HepG2 (cell line): ENCODE results near the gene STIM1. TPM values are rescaled to one million over a fixed set of nuclear protein-coding genes. Genes with fewer than 3 reads are reported as not detected.

Experiments used
- ATAC-seq: fragments of 200-7000 bp; cut with Tn5 transposase; 3 replicates; pipeline ENCODE4 v1.9.1; 2020; ENCODE audit warnings: mild to moderate bottlenecking, moderate library complexity
- BruUV-seq: library from RNA; stranded (reverse); fragments of 400-500 nt; replicated peaks from 2 replicates; lab custom pipeline; 2021; lab: Mats Ljungman, UMichigan
- CTCF ChIA-PET: fragments of 300-600 bp; formaldehyde crosslinking; extraction: SDS; loops from one replicate; lab custom pipeline; 2021; ENCODE audit warnings: low total read pairs, inconsistent platforms, low intra/inter-chr PET ratio; lab: Yijun Ruan, JAX
- POLR2A ChIA-PET: fragments of 350-600 bp; sonication (Branson Sonifier 250); formaldehyde crosslinking; loops from one replicate; lab custom pipeline; 2020; ENCODE audit warnings: antibody characterized with exemption, inconsistent platforms; lab: Yijun Ruan, JAX
- DNase-seq: peaks from one replicate; pipeline ENCODE4 v3.0.0-alpha.2; 2015; ENCODE audit warnings: low spot score
- FAIRE-seq: peaks from 3 replicates; lab custom pipeline; 2011; peaks lifted over from hg19 to GRCh38; lab: Jason Lieb, UNC
- H2AFZ ChIP-seq: one replicate; pipeline ENCODE4 v1.6.1; 2011; ENCODE audit warnings: low read length, inconsistent platforms
- H3K27ac ChIP-seq: fragments of 300-600 bp; 3 replicates; pipeline ENCODE4 v1.8.0; 2011; ENCODE audit warnings: mixed run types, mild to moderate bottlenecking, mixed read lengths, low read length, inconsistent platforms; ENCODE audit not compliant: insufficient read depth; ENCODE audit errors: extremely low read length
- H3K27me3 ChIP-seq, 2 experiments: fragments of 200-600 bp in 1 of 2; 2 replicates in 1 of 2; 3 replicates in 1 of 2; pipeline versions ENCODE4 v1.6.0 to v1.8.0; 2011; ENCODE audit warnings: low read length in 2 of 2, mild to moderate bottlenecking in 2 of 2, moderate library complexity in 2 of 2, inconsistent platforms in 1 of 2; ENCODE audit not compliant: insufficient read depth in 2 of 2, control insufficient read depth in 1 of 2
- H3K36me3 ChIP-seq, 2 experiments: fragments of 200-600 bp in 1 of 2; replicated peaks in 1 of 2; 2 replicates in 1 of 2; 3 replicates in 1 of 2; pipeline versions ENCODE4 v1.5.1 to v1.8.0; 2011; ENCODE audit warnings: low read length in 2 of 2, inconsistent platforms in 1 of 2; ENCODE audit not compliant: insufficient read depth in 2 of 2, control insufficient read depth in 1 of 2
- H3K4me1 ChIP-seq: 2 replicates; pipeline ENCODE4 v1.5.1; 2012; ENCODE audit warnings: low read length, inconsistent platforms; ENCODE audit not compliant: insufficient read depth
- H3K4me2 ChIP-seq: 2 replicates; pipeline ENCODE4 v1.6.0; 2011; ENCODE audit warnings: low read depth, low read length, inconsistent platforms
- H3K4me3 ChIP-seq, 3 experiments: fragments of 200-600 bp in 1 of 3; sonication (generic), shearing (Covaris generic) in 1 of 3; replicated peaks in 1 of 3; 2 replicates each; pipeline ENCODE4 v1.5.1; 2011 to 2016; ENCODE audit warnings: low read length in 3 of 3, inconsistent platforms in 2 of 3, low read depth in 2 of 3, mild to moderate bottlenecking in 2 of 3, control low read depth in 1 of 3, mixed read lengths in 1 of 3; ENCODE audit not compliant: insufficient read depth in 1 of 3
- H3K79me2 ChIP-seq: one replicate; pipeline ENCODE4 v1.6.1; 2011; ENCODE audit warnings: low read length, inconsistent platforms; ENCODE audit not compliant: insufficient read depth
- H3K9ac ChIP-seq: 2 replicates; pipeline ENCODE4 v1.6.0; 2011; ENCODE audit warnings: mild to moderate bottlenecking, low read depth, low read length, inconsistent platforms; ENCODE audit not compliant: insufficient read depth
- H3K9me3 ChIP-seq: 2 replicates; pipeline ENCODE4 v1.5.1; 2012; ENCODE audit warnings: mild to moderate bottlenecking, low read length
- H4K20me1 ChIP-seq: 2 replicates; pipeline ENCODE4 v1.6.0; 2011; ENCODE audit warnings: inconsistent platforms, mild to moderate bottlenecking, low read length, moderate library complexity; ENCODE audit not compliant: insufficient read depth
- IKZF4 ChIP-seq: sonication (generic); formaldehyde crosslinking; IDR thresholded peaks from 2 replicates; pipeline ENCODE4 v1.5.1; 2020; ENCODE audit warnings: borderline replicate concordance, mild to moderate bottlenecking, low read depth, missing genetic modification reagents; ENCODE audit errors: not compliant biosample characterization
- KDM3A ChIP-seq: IDR thresholded peaks from 2 replicates; pipeline ENCODE4 v1.6.1; 2018; ENCODE audit warnings: low read depth, missing compliant biosample characterization
- KDM4B ChIP-seq: sonication (generic); formaldehyde crosslinking; IDR thresholded peaks from 2 replicates; pipeline ENCODE4 v1.4.0; 2020; ENCODE audit warnings: missing genetic modification reagents
- NFIC ChIP-seq: IDR thresholded peaks from 2 replicates; pipeline ENCODE4 v1.6.1; 2012; ENCODE audit warnings: mild to moderate bottlenecking, low read length, inconsistent platforms
- PITX1 ChIP-seq: sonication (generic); formaldehyde crosslinking; IDR thresholded peaks from 2 replicates; pipeline ENCODE4 v1.5.1; 2020; ENCODE audit warnings: mild to moderate bottlenecking, missing genetic modification reagents
- ZNF282 ChIP-seq: fragments of 450-650 bp; IDR thresholded peaks from 2 replicates; pipeline ENCODE4 v1.6.1; 2018; ENCODE audit not compliant: partially characterized antibody
- ZNF432 ChIP-seq: sonication (generic); formaldehyde crosslinking; IDR thresholded peaks from 2 replicates; pipeline ENCODE4 v1.5.0; 2020; ENCODE audit warnings: missing genetic modification reagents, mild to moderate bottlenecking, borderline replicate concordance
- WGBS: methylation state at CpG from one replicate; pipeline ENCODE4 v1.1.6; 2017; ENCODE audit warnings: low lambda C conversion rate; 5-methylcytosine and 5-hydroxymethylcytosine counted together
- in situ Hi-C: cut with HindIII; loops from 2 replicates; pipeline ENCODE4 v1.10.0; 2017; ENCODE audit warnings: low pct_unique_long_range_greater_than_20kb; ENCODE audit not compliant: extremely low pct_ligation_motif_present
- intact Hi-C: fragments of 100-400 bp; cut with micrococcal nuclease; formaldehyde crosslinking; loops from one replicate; pipeline ENCODE4 v1.10.0; 2022; ENCODE audit not compliant: unreplicated experiment
- polyA plus RNA-seq, 8 experiments: library from polyadenylated mRNA; depleted of rRNA in 3 of 8; stranded (reverse) in 7 of 8; unstranded in 1 of 8; fragments of >200 nt; fragmentation: Illumina TruSeq in 4 of 8; extraction: Trizol in 4 of 8; gene quantifications; 2 replicates each; pipeline versions ENCODE4 v1.2.1 to v1.2.3, GENCODE V29; 2011 to 2016; ENCODE audit warnings: low read depth in 4 of 8, missing spikeins in 1 of 8, mixed read lengths in 1 of 8; ENCODE audit not compliant: insufficient read depth in 1 of 8
- total RNA-seq, 5 experiments: library from RNA; depleted of rRNA; stranded (reverse); fragments of >200 nt; fragmentation: Illumina TruSeq; extraction: Trizol; gene quantifications; 2 replicates each; pipeline ENCODE4 v1.2.3, GENCODE V29; 2016; ENCODE audit warnings: low read depth in 1 of 5

STIM1 gene
- total and polyA plus RNA-seq, 2 of the 13 experiments (the other 11 are each of a cell fraction or from before 2014, with no cell fraction given), result 19.2 to 28.5 TPM

GRCh38 chr11:3995307-3995706 is 139.8 kb downstream of the STIM1 start:
- no peak for TF ChIP-seq KDM4B (CRISPR knock-in tag)
- TF ChIP-seq PITX1 (CRISPR knock-in tag), result no peak
- TF ChIP-seq KDM3A (CRISPR knock-in tag), result no peak
- TF ChIP-seq IKZF4 (CRISPR knock-in tag), result no peak
- no peak for TF ChIP-seq NFIC
- no TSS peak for BruUV-seq
- in situ Hi-C loops, result no loop called here
- no peaks in the 10 kb centered on the region for H3K27me3 ChIP-seq
- ChIA-PET POLR2A (no interaction called here), CTCF (no interaction called here)
- no peak for FAIRE-seq
- 100% methylated on average over 1 of the region's 1 CpG for WGBS
- no peak for DNase-seq
- H4K20me1 ChIP-seq, result no peaks in the 10 kb centered on the region
- H3K79me2 ChIP-seq, result no peaks in the 10 kb centered on the region
- intact Hi-C loops, result no loop called here
- H3K4me2 ChIP-seq, result no peak overlapping the region
- no peak overlapping the region for H3K9ac ChIP-seq
- no peaks in the 10 kb centered on the region for H3K36me3 ChIP-seq
- H3K4me1 ChIP-seq, result no peaks in the 10 kb centered on the region
- no peak overlapping the region for H3K4me3 ChIP-seq
- H2AFZ ChIP-seq, result no peak overlapping the region
- ATAC-seq, result no peak
- peaks cover 11% of the 10 kb centered on the region for H3K9me3 ChIP-seq
- no peak overlapping the region for H3K27ac ChIP-seq

DNA sequence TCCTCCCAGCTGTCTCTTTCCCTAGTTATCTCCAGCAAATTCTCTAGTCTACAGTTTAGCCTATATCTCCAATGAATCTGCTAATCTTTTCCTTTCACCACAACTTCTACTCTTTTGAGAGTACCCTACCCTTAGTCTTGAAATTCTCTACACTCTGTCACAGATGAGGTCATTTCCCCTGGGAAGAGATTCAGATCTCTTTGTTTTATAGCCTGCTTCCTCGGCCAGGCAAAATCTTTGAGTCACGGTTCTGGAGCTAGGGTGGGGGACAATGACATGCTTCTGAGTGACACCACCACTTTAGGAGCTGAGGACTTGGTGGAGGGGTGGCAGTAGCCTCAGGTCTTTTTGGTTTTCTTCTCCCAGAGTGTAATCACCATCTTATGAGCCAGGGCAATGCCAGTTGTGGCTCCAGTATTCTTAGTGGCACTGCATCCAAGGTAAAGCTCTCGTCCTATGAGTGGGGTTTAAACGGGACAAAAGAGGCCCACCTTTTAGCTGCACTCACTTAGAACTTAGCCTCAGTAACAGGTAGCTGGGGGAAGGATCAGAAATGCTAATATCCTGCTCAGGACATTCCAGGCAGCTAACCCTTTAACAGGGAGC is 140.6 kb downstream of the STIM1 start:
- FAIRE-seq, result no peak
- Histone ChIP-seq H3K27me3 (no peaks in the 10 kb centered on the region), H3K9me3 (peaks cover 11% of the 10 kb centered on the region), H3K4me2 (no peak overlapping the region), H3K4me1 (no peaks in the 10 kb centered on the region), H3K36me3 (no peaks in the 10 kb centered on the region), H3K4me3 (no peak overlapping the region), H4K20me1 (no peaks in the 10 kb centered on the region), H3K79me2 (no peaks in the 10 kb centered on the region), H3K27ac (no peak overlapping the region), H3K9ac (no peak overlapping the region), H2AFZ (no peak overlapping the region)
- POLR2A ChIA-PET, result no interaction called here
- WGBS, result 97% methylated on average over 3 of the region's 4 CpGs
- no peak for DNase-seq
- intact Hi-C loops (no loop called here), in situ Hi-C loops (no loop called here)
- TF ChIP-seq ZNF432 (no peak), ZNF282 (no peak)
- ATAC-seq, result no peak
- CTCF ChIA-PET, result no interaction called here
- no TSS peak for BruUV-seq
